Measurements from ENCODE around the gene PXDC1.
"Not testable (repeated sequence)": the region's sequence is repeated elsewhere in the genome, so short reads cannot be mapped to it uniquely, and the experiment has no call there.

The PXDC1 gene

DNA sequence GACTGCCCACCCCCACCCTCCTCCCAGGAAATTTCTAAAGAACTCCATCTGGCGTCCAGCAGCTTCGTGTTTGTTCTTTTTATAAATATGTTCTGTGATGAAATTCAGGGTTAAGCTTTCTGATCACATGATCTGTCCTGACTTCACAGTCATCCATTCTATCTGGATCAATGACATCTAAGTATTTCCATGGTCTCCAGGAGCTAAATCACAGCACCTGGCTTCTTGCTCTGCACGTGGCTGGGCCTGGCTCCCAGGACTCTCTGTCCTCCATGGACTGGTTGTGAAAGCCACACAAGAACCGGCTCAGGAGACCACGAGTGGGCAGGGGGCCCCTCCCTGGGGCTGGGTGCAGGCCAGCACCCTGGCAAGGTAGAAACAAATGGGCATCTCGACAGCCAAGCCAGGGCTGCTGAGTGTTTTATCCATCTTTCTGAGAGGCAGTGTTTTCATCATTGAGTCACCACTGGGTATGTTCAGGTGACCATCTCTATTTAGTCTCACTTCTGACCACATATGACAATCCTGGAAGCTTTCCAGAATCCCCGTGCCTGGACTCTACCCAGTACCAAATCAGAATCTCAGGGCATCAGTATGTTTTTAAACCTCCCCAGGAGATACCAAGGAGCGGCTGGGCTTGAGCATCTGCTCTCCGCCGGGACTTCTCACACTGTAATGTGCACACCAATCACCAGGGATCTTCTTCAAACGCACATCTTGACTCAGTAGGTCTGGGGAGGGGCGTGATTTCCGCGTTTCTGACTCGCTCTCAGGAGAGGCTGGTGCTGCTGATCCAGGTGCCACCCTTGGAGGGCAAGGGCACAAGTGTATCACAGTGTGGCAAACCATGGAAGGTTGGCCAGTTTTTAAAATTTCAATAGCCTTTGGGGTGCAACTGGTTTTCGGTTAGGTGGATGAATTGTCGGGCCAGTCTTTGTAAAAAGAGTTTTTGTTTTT lies 31.6 kb upstream of the PXDC1 start:
- no peak for DNase-seq

DNA sequence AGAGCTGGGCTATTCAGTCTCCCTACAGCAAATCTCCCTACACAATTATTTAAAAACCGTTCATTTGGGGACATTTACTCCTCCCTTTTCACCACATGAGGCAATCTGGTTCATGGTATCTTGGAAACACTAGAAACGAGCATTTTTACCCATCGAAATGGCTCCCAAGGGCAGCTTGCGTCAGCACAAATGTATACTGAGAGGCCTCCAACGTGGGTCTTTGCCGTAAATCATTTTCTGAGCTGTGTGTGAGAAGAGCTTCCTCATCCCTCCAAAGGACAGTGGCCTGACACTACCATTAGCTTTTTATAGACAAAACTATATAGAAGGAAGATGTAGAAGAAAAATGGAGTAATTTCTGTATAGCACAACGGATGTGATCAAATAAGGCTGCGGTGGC lies 30.0 kb upstream of the PXDC1 start:
- DNase-seq: no peak

DNA sequence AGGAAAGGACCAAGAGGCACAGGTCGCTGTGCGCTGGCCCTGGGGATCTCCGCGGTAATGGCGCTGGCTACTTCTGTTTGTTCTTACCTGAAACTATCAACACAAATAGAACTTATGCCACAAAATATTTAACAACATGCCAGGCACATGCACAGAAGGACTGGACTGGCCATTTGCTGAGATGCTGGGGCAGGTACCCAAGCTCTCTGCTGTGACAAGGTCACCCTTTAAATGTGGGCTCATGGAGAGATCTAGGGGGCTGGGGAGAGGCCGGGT lies 28.0 kb upstream of the PXDC1 start:
- no peak for DNase-seq

DNA sequence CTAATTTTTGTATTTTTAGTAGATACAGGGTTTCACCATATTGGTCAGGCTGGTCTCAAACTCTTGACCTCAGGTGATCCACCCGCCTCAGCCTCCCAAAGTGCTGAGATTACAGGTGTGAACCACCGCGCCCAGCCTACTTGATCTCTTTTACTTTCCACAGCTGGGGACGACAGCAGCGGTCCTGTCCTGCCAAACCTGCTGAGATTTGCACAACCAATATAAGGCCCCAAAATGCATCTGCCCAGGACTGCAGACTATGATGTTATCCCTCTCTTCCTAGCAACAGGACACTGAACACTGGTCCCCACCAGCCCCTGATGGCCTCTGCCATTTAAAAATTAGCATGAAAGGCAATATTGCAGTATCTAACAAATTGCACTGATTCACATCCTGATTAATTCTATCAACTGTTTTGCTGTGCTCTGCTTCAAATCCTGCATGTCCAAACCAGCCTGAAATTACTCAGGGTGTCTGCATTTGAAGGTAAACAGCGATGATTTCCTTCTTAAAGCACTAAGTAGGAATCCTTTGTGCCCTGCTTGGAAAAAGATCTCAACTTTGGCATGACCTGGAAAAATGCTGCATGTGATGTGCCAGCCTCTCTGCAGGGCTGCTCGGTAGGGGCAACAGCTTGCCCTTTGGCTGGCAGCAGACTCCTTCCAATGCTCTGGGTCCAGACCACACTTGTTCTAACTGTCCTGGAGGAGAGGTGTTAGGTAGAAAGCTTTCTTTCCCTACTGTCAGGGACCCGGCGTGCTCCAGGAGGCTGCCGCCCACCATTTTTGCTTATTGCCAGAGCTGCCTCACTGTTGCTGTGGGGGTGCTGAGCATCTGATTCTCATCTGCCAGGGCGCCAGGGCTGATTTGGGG lies 27.4 kb upstream of the PXDC1 start:
- no peak for DNase-seq

DNA sequence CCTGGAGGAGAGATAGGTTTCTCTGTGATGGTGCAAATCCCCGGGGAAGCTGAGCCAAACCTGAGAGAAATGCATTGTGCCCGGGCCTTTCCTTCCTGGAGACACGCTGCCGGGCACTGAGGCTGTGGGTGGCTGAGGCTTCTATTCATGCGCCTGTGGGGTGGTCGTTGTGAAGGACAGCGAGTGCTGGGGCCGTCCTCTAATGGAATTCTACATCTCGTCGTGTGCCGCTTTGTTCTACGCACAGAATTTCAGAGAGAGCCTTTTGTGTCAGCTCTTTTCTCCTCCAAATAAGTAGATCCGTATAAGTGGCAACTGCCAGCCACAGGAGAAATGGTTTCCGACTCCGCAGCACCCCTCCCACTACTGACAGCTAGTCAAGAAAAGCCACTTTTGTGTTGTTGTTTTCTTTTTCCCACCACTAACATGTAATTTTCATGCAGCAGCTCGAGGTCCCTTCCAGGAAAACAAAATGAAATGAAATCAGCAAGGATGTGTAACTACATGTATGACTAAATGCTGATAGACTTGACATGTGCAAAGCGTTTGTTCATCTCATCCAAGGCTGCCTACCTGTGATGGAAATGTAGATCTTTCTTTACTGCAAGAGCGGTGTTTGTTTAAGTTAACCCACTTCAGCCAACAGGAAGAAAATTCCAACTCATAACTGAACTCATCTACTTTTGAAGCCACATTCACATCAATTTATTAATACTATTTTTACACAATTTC lies 26.4 kb upstream of the PXDC1 start:
- DNase-seq: peak in 1 of 5 donors; percentile 16

DNA sequence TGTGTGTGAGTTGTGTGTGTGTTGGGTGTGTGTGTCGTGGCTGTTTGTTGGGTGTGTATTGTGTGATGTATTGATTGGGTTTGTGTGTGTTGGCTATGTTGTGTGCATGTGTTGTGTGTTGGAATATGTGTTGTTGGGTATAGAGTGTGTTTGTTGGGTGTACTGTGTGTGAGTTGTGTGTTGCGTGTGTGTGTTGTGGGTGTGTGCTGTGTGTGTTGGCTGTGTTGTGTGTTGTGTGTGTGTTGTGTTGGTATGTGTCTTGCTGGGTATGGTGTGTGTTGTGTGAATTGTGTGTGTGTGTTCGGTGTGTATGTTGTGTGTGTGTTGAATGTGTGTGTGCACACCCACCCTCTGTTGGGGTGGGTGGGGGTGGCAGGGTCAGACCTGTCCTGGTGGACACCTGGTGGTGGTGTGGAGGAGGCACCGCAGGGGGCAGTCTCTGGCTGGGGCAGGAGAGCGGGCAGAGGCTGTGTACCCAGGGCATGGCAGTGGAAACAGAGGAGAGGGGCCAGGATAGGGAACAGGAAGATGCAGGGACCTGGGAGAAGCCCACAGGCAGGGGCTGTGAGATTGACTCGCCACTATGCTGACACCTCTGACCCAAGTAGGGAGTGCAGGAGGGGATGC lies 25.5 kb upstream of the PXDC1 start:
- DNase-seq: no peak

DNA sequence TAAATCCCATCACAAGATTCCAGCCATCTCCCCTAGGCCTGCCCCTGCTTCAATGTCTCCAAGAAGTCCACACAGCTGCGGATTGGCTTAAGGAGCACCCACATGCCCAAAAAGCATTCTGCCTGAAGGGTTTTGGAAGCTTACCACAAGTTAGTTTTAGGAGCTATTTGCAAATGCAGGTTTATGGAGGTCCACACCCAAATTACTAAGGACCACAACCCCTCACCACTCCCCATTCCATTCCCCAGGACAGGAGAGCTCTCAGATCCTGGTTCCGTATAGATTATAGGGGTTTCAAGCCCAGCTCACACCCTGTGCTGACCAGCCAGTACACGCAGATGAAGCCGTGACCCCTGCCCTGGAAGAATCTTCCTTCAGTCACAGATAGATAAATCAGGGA lies 24.3 kb upstream of the PXDC1 start:
- no peak for DNase-seq

DNA sequence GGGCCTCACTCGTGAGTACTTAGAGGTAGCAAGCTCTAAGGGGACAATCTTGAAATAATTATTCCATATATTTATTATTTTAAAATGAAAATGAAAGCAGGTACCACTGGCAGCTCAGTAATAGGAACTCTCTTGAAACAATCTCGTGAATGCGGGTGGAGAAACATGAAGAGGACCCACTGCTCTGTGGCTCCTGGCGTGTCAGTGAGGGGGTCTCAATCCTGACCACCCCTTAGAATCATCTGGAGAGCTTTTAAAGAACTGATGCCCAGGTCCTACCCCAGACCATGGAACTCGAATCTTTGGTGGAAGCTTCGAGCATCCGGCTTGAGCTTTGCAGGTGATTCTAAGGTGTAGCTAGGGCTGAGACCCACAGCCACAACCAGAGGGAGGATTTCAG lies 23.9 kb upstream of the PXDC1 start:
- DNase-seq: no peak

DNA sequence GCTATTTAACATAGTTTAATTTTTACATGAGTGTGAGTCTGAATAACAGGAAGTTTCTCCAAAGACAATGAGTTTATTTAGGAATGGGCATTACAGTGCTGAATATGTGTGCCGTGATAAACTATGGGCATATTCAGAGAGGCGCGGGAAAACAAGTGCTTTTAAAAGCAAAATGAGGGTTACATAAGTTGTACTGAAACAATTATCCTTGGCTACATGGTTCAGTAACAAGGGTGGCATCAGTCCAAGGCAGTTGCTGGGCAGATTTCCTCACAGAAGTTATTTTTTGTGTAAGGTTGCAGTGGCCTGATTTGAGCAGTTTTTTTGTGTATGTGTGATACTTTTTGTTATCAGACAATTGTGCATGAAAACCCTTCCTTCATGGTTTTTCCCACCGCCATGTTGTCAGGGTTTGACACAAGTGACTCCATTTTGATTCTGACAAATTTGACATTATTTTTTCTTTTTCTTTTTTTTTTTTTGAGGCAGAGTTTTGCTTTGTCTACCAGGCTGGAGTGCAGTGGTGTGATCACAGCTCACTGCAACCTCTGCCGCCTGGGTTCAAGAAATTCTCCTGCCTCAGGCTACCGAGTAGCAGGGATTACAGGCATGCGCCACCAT lies 22.3 kb upstream of the PXDC1 start:
- no peak for DNase-seq

DNA sequence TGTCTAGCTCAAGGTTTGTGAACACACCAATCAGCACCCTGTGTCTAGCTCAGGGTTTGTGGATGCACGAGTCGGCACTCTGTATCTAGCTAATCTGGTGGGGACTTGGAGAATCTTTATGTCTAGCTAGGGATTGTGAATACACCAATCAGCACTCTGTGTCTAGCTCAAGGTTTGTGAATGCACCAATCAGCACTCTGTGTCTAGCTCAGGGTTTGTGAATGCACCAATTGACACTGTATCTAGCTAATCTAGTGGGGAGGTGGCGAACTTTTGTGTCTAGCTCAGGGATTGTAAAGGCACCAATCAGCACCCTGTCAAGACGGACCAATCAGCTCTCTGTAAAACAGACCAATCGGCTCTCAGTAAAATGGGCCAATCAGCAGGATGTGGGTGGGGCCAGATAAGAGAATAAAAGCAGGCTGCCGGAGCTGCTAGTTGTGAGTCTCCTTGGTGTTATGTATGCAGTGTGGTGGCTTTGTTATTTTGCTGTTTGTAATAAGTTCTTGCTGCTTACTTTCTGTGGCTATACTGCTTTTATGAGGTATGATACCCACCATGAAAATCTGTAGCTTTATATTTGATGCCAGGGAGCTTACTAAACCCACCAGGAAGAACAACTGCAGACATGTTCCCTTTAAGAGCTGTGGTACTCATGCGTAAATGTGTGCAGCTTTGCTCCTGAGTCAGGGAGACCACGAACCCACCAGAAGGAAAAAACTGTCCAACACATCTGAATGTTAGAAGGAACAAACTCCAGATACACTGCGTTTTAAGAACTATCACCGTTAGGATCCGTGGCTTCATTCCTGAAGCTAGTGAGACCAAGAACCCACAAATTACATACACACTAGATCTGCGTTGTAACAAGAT lies 20.9 kb upstream of the PXDC1 start:
- not testable (repeated sequence) for DNase-seq

DNA sequence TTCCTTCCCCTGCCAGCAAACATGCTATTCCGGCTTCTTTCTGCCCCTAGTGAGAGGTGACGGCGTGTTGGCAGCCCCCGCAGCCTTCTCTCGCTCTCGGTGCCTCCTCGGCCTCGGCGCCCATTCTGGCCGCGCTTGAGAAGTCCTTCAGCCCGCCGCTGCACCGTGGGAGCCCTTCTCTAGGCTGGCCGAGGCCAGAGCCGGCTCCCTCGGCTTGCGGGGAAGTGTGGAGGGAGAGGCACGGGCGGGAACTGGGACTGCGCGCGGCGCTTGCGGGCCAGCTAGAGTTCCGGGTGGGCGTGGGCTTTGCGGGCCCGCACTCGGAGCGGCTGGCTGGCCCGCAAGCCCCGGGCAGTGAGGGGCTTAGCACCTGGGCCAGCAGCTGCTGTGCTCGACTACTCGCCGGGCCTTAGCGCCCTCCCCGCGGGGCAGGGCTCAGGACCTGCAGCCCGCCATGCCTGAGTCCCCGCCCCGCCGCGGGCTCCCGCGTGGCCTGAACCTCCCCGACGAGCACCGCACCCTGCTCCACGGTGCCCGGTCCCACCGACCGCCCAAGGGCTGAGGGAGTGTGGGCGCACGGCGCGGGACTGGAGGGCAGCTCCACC lies 20.0 kb upstream of the PXDC1 start:
- no peak for DNase-seq

DNA sequence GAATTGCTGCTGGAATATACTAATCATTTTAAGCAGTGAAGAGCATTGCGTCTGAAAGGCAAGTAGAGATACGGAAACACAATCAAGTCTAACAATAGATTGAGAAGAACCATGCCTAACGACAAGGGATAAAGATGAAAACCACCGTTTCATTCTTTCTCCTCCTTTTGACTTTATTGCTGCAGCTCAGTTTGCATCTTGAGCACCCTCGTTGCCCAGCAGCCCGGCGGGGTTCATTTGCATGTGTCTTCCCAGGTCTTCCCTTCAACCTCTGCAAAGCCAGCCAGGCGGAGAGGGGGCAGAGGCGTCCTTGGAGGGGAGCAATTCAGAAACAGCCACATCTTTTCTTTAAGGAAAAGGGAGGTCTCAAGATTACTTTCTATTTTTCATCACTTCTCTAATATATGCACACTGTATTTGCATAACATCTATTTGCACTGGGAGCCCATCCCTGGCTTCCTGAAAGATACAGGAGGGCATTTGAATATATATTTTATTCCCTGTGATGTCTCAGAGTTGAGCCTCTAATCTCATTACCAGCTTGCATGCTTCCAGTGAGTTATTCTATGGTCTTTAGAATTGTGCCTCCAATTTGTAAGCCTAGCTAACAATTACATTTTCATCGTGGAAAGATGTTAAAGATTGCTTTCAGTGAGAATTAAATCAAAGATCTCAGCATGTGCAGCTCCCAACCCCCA lies 18.7 kb upstream of the PXDC1 start:
- no peak for DNase-seq

DNA sequence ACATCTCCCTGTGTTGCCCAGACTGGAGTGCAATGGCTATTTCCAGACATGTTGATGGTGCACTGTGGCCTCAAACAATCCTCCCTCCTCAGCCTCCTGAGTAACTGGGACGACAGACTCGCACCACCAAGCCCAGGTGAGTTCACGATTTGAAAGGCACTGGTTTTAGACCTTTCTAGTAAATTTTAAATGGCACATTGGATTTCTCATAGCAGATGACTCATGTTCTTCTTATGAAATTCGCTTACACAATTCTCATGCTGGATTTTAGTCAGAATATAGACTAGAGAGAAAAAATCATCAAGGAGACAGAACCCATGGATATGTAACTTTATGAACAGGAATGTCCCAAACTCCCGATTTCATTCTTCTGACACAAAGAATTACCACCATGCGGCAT lies 18.1 kb upstream of the PXDC1 start:
- no peak for DNase-seq

DNA sequence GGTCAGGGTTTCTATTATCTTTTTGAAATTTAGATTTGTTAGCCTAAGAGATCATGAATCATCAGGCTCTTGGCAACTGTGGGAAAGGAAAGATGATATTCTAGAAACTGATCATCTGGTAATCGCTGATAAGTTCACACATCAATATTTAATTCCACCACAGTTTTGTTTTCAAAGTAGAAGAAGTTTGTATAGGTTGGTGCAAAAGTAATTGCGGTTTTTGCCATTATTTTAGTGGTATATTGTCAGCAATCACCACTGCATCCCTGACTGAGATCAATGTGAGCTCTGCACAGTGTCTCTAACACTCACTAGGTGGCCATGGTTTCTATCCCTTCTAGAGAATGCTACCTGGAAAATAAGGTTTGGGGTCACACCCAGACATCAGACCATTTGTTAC lies 17.0 kb upstream of the PXDC1 start:
- no peak for DNase-seq

DNA sequence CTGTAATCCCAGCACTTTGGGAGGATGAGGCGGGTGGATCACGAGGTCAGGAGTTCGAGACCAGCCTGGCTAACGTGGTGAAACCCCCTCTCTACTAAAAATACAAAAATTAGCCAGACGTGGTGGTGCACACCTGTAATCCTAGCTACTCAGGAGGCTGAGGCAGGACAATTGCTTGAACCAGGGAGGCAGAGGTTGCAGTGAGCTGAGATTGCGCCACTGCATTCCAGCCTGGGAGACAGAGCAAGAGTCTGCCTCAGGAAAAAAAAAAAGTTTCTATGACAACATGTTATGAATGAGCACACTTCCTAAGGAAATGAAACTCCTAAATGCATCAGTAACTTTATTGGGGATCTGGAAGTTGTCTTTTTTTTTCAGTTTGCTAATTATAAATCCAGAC lies 16.0 kb upstream of the PXDC1 start:
- not testable (repeated sequence) for DNase-seq

DNA sequence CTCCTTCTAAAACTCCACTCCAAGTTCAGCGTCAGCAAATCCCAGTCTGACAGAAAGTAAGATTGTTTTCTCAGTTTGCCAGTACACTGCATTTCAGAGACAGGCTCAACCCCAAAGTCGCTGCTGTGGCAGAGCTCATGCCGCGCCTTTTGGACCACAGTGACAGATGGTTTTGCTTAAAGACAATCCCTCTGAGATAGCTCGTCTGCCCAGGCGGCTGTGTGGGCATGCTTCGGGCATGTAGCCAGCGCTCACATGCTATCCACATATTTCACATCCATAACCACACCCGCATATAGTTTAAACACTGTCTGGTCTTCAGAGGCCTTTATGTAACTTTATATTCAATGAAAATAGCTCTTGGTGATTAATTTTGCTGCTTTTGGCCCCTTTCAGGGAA lies 14.7 kb upstream of the PXDC1 start:
- DNase-seq: no peak

DNA sequence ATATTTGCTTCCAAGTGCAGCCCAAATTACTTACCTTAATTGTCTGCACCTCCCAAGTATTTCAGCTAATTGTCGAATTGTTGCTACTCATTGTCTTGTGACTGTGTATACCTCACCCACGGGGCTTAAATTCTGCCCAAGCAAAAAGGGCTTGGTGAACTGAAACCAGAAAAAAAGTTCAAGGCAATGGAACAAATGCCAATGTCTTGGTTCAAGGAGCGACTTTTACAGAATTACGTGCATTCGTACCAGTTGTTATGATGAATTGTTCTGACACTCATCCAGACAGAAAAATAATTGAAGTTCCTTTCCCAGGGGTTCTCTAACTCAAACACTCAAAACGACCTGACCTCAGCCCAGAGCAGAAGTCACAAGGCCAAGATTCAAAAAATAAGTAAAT lies 13.9 kb upstream of the PXDC1 start:
- no peak for DNase-seq

DNA sequence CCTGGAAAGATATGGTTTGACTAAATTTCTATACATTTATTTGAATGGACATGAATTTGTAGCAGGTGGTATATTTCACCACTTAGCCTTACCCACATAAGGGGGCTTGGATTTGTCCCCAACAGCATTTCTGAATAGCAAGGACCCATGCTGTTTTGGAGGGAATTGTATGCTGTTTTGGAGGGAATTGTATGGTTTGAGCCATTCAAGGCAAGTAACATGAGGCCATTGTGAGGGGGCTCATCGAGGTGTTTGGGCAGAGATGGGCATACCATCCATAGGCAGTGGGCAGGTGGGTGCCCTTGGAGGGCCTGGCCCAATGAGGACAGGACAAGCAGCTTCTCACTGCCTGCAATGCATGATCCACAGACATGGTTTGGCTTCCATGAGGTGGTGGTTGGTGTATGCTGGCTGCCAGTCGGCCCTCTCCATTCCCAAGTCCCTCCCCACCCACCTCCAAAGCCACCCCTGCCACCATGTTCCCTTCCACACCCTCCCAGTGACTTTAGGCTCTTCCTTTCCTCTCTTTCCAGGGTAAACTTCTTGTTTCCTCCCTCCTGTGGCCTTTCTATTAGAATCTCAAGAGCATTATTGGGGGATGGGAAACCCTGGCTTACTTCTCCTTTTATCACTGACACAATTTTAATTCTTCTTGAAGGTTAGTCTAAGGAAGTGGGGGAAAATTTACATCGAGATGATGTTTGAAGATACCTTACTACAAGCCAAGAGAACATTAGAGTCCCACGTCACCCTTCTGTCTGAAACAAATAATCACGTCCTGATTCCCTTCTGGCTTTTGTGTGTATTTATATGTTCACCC lies 13.2 kb upstream of the PXDC1 start:
- DNase-seq: no peak

DNA sequence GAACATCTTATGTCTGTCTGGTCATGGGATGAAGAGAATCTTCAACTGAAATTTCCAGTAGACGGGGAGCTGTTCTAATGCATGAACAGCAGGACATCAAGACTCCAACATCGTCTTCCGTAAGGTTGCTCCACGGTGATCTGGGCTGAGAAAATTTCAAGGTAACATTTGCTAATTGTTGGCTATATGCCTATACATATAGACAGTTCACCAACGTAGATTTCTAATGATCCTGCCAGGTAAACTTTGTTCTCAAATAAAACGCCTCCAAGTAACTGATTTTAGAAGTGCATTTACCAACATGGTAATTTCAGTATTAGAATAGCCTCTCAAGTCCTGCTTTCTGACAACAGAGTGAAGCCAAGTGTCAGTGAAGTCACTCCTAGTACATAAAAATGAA lies 11.3 kb upstream of the PXDC1 start:
- DNase-seq: no peak
